Measurements from ENCODE around the gene DQX1.

DQX1 gene

GRCh38 chr2:74553892-74554819, 28.1 kb upstream of the DQX1 start, which contains the start of the genes DOK1 and LOXL3:
Gene DOK1 (plus strand): TSS chr2:74554720. CDS start chr2:74554755, 35 bp downstream.
Gene LOXL3 (minus strand): TSS chr2:74553942. CDS start chr2:74552634, 1,308 bp downstream.
- peak; percentile 66 for DNase-seq (ENCODE audit: low spot score)

GRCh38 chr2:74552914-74553811, 27.1 kb upstream of the DQX1 start:
- no peak for DNase-seq (ENCODE audit: low spot score)

GRCh38 chr2:74551942-74552913, 26.2 kb upstream of the DQX1 start:
- DNase-seq (ENCODE audit: low spot score), result no peak

- DNase-seq (ENCODE audit: low spot score), result no peak
These were observed 25.5 kb upstream of the DQX1 start for GRCh38 chr2:74551530-74551929.

DNA sequence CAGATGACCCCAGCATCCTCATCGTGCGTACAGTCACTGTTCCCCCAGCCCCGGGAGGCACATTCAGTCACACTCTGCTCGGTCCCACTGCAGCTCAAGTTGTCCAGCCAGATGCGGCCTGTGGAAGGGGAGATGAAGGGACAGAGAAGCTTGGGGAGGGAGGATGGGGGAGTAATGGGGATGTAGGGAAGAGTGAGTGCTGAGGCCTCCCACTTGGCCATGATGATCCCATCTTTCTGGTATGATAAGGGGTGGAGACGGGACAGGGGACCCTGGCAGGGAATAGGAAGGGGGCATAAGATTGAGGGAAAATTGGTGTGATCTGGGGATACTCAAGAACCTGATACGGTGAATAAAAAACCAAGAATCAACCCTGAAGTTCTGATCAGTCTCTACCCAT, 24.2 kb upstream of the DQX1 start:
- DNase-seq (ENCODE audit: low spot score), result no peak

GRCh38 chr2:74548900-74549826, 23.1 kb upstream of the DQX1 start:
- DNase-seq (ENCODE audit: low spot score), result no peak

- DNase-seq (ENCODE audit: low spot score), result no peak
These were observed 22.4 kb upstream of the DQX1 start for GRCh38 chr2:74548285-74548899.

DNA sequence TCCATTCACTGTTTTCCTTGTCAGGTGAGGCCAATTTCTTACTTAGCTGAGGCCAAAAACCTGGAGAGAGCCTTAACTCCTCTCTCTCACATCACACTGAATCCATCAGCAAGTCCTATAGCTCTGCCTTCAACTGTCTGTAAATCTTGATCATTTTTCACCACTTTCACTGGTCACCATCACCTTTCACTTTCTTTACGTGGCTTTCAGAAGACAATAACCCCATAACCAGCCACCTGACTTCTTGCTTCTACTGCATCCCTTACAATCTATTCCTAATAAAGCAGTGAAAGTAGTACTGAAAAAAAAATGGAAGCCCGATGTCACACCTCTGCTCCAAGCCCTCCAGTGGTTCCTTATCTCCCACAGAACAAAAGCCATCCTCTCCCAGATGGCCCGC, 20.0 kb upstream of the DQX1 start:
- DNase-seq (ENCODE audit: low spot score), result no peak

DNA sequence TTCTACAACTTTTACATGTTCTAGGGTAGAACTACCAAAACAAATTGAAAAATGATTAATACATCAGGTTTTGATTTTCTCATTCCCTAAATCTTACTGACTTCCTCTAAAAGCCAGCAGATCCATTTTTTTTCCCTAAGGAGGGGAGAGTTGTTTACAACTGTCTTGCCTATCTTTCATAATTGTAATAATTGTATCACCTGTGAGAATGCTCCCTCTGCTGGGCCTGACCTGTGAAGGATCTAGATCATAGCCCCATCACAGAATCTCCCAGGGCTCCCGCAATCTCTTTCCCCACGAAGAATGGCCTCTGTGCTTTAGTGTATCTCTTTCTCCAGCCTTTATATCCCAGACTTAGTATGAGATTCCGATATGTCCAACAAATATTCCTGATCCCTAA, 18.6 kb upstream of the DQX1 start:
- no peak for DNase-seq (ENCODE audit: low spot score)

DNA sequence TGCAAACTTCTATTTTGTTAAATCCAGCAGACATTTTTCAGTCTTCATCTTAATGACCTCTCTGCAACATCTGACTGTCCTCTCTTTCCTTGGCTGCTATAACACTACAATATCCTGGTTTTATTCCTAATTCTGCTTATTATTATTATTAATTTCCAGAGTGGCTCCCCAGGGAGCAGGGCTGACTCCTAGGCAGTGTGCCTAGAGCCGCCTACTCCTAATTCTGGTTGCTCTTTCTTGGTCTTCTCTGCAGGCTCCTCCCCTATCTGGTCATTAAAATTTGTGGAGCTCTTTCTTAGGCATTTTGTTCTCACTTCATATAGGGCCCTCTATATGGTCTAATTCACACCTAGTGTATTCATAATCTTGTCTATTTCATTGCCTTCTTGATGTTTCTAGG, 16.9 kb upstream of the DQX1 start:
- no peak for DNase-seq (ENCODE audit: low spot score)

GRCh38 chr2:74540291-74540690, 14.3 kb upstream of the DQX1 start:
- DNase-seq (ENCODE audit: low spot score), result no peak

- no peak for DNase-seq (ENCODE audit: low spot score)
These were observed 12.9 kb upstream of the DQX1 start for GRCh38 chr2:74538881-74539339.

- DNase-seq (ENCODE audit: low spot score), result no peak
These were observed 11.1 kb upstream of the DQX1 start for GRCh38 chr2:74537140-74537539.

DNA sequence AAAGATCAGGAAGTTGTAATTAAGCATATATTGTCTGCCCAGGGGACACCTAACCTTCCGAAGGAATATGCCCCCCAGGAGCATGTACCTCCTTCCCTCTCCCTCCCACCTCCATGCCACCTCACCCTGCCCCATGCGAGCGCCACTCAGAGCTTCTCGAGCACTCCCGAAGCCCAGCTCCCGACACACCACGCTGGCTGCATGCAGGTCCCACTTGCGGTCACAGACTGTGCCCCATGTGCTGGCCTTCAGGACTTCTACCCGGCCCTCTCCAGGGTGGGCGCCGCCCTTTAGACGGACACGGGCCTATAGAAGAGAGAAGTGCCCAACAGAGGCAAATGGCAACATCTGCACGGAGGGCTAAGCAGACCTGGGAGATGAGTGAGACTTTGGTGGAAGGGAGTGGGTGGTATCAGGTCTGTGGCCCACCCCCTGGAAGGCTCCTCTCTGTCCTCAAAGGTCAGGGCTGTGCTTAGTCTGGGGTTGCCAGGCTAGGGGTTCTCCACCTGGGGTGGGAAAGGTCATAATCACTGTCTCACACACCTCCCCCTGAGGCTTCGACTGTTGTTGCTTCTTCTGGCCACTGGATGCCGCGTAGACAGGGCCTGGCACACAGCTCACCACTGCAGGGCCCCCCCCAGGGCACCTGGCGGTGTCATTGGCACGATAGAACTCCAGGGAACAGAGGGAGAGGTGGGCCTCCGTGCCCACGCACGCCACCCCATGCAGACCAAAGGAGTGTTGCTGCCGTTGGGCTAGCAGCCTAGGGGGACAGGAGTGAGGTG, 10.3 kb upstream of the DQX1 start:
- DNase-seq (ENCODE audit: low spot score), result no peak

GRCh38 chr2:74535440-74535965, 9.5 kb upstream of the DQX1 start:
- no peak for DNase-seq (ENCODE audit: low spot score)

DNA sequence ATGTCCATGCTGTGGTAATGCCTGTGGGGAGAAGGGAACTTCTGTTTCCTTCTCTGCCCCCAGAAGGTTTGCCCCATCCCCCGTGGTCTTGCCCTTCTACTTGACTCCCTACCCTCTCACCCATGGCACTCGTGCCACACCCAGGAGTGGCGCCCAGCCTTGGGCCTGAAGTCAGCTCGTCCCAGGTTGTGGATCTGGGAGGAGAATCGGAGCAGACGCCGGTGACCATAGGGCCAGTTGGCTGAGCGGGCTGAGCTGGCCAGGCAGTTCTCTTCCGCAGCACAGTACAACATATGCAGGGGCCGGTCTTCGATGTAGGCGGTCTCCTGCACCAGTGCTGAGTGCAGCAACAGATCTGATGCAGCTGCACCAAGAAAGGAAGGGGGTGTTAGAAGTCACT, 8.4 kb upstream of the DQX1 start:
- no peak for DNase-seq (ENCODE audit: low spot score)

DNA sequence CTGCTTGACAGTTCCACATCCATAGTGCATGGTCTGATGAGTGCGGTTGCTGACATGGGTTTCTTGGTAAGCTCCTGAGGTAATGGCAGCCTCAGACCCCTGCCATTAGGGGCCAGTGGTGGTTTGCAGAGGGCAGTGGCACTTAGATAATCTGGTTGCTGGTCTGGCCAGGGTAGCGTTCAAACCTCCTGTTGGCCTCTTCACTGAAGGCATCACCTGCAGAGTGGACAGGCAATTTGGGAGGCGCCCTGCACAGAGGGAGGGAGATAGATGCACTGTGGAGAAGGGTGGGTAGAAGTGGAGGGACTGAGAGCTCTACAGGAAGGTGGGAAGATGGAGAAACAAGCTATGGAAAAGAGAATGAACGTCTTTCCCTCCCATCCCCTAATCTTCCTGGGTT, 7.4 kb upstream of the DQX1 start:
- DNase-seq (ENCODE audit: low spot score), result no peak

- peak; percentile 40 for DNase-seq (ENCODE audit: low spot score)
These were observed 6.2 kb upstream of the DQX1 start for GRCh38 chr2:74532222-74532621.

GRCh38 chr2:74531666-74532065, 5.6 kb upstream of the DQX1 start:
- DNase-seq (ENCODE audit: low spot score), result no peak

Data from kidney capillary endothelial cell (primary cell).